GM19238 (cell line): ENCODE measurements around the gene PRDM16.

Source experiments
- DNase-seq: peaks from one replicate; pipeline ENCODE4 v3.0.0; 2011; ENCODE audit warnings: low spot score; ENCODE audit not compliant: insufficient read length

PRDM16 gene

GRCh38 chr1:3294450-3294849 lies 225.4 kb downstream of the PRDM16 start:
- no peak for DNase-seq

GRCh38 chr1:3295846-3296245 lies 226.8 kb downstream of the PRDM16 start:
- DNase-seq: no peak

- no peak for DNase-seq
These were observed 227.3 kb downstream of the PRDM16 start for GRCh38 chr1:3296326-3296725.

- no peak for DNase-seq
These were observed 227.8 kb downstream of the PRDM16 start for GRCh38 chr1:3296826-3297225.

- no peak for DNase-seq
These were observed 228.8 kb downstream of the PRDM16 start for GRCh38 chr1:3297756-3298155.

- no peak for DNase-seq
These were observed 229.2 kb downstream of the PRDM16 start for GRCh38 chr1:3298197-3298596.

GRCh38 chr1:3304246-3304645 lies 235.2 kb downstream of the PRDM16 start:
- DNase-seq: no peak

- no peak for DNase-seq
These were observed 235.7 kb downstream of the PRDM16 start for GRCh38 chr1:3304692-3305091.

GRCh38 chr1:3305156-3305555 lies 236.2 kb downstream of the PRDM16 start:
- no peak for DNase-seq

GRCh38 chr1:3306583-3307291 lies 237.7 kb downstream of the PRDM16 start:
- DNase-seq: no peak

GRCh38 chr1:3307359-3307758 lies 238.4 kb downstream of the PRDM16 start:
- no peak for DNase-seq

- no peak for DNase-seq
These were observed 239.1 kb downstream of the PRDM16 start for GRCh38 chr1:3308053-3308452.

- no peak for DNase-seq
These were observed 241.9 kb downstream of the PRDM16 start for GRCh38 chr1:3310718-3311400.

GRCh38 chr1:3311711-3312110 lies 242.7 kb downstream of the PRDM16 start:
- no peak for DNase-seq

- DNase-seq: no peak
These were observed 243.4 kb downstream of the PRDM16 start for GRCh38 chr1:3312310-3312897.

GRCh38 chr1:3312898-3313575 lies 244.0 kb downstream of the PRDM16 start:
- DNase-seq: no peak

GRCh38 chr1:3313576-3313950 lies 244.6 kb downstream of the PRDM16 start:
- no peak for DNase-seq

GRCh38 chr1:3314491-3315381 lies 245.7 kb downstream of the PRDM16 start:
- no peak for DNase-seq

- no peak for DNase-seq
These were observed 246.7 kb downstream of the PRDM16 start for GRCh38 chr1:3315399-3316339.

- DNase-seq: no peak
These were observed 247.4 kb downstream of the PRDM16 start for GRCh38 chr1:3316340-3316943.
